H9 (cell line): Measurements from ENCODE around the gene SHPK. TPM values are rescaled to one million over a fixed set of nuclear protein-coding genes. Genes with fewer than 3 reads are reported as not detected.
A peak's percentile ranks its signal among the peaks of the same experiment; 100 is the strongest.

Source experiments
- DNase-seq: peaks from one replicate; pipeline ENCODE4 v3.0.0-alpha.2; 2017
- H2AFZ ChIP-seq: one replicate; pipeline ENCODE4 v1.6.1; 2013; ENCODE audit warnings: mild to moderate bottlenecking, low read length, control low read depth, moderate library complexity
- H2AK5ac ChIP-seq: 2 replicates; pipeline ENCODE4 v1.6.1; 2013; ENCODE audit warnings: low read length, control low read depth, mixed read lengths; ENCODE audit not compliant: insufficient read length
- H2BK120ac ChIP-seq: one replicate; pipeline ENCODE4 v1.6.1; 2013; ENCODE audit warnings: low read depth, mild to moderate bottlenecking, low read length, control low read depth, inconsistent platforms; ENCODE audit not compliant: poor library complexity, severe bottlenecking
- H2BK12ac ChIP-seq: 2 replicates; pipeline ENCODE4 v1.6.1; 2013; ENCODE audit warnings: low read length, control low read depth, mixed read lengths, low read depth; ENCODE audit not compliant: insufficient read length
- H2BK15ac ChIP-seq: 2 replicates; pipeline ENCODE4 v1.6.1; 2013; ENCODE audit warnings: low read depth, low read length, control low read depth
- H2BK20ac ChIP-seq: one replicate; pipeline ENCODE4 v1.6.1; 2013; ENCODE audit warnings: low read depth, mild to moderate bottlenecking, low read length, control low read depth, inconsistent platforms; ENCODE audit not compliant: poor library complexity, severe bottlenecking
- H2BK5ac ChIP-seq: 2 replicates; pipeline ENCODE4 v1.6.1; 2013; ENCODE audit warnings: low read length, control low read depth, mixed read lengths; ENCODE audit not compliant: insufficient read length
- H3K14ac ChIP-seq: 2 replicates; pipeline ENCODE4 v1.6.1; 2013; ENCODE audit warnings: low read length, control low read depth; ENCODE audit not compliant: insufficient read depth
- H3K18ac ChIP-seq: 2 replicates; pipeline ENCODE4 v1.6.1; 2013; ENCODE audit warnings: low read depth, mild to moderate bottlenecking, mixed read lengths, low read length, control low read depth; ENCODE audit not compliant: insufficient read length
- H3K23ac ChIP-seq: 2 replicates; pipeline ENCODE4 v1.6.1; 2013; ENCODE audit warnings: low read length, control low read depth, mixed read lengths, low read depth; ENCODE audit not compliant: insufficient read length
- H3K23me2 ChIP-seq: 2 replicates; pipeline ENCODE4 v1.6.1; 2013; ENCODE audit warnings: low read depth, mild to moderate bottlenecking, mixed read lengths, low read length, control low read depth; ENCODE audit not compliant: insufficient read length, poor library complexity, severe bottlenecking
- H3K27ac ChIP-seq: 2 replicates; pipeline ENCODE4 v1.5.1; 2013; ENCODE audit warnings: low read length, control low read depth, mixed read lengths, low read depth; ENCODE audit not compliant: insufficient read length
- H3K27me3 ChIP-seq: 2 replicates; pipeline ENCODE4 v1.6.1; 2013; ENCODE audit warnings: low read length, control low read depth, inconsistent platforms; ENCODE audit not compliant: insufficient read depth
- H3K4ac ChIP-seq: 2 replicates; pipeline ENCODE4 v1.6.1; 2013; ENCODE audit warnings: low read depth, mild to moderate bottlenecking, control low read depth, inconsistent platforms, low read length, moderate library complexity
- H3K4me1 ChIP-seq: 2 replicates; pipeline ENCODE4 v1.6.1; 2013; ENCODE audit warnings: low read length, control low read depth, inconsistent platforms; ENCODE audit not compliant: insufficient read depth
- H3K4me2 ChIP-seq: 2 replicates; pipeline ENCODE4 v1.6.1; 2013; ENCODE audit warnings: low read length, control low read depth, mixed read lengths; ENCODE audit not compliant: insufficient read length, insufficient read depth
- H3K56ac ChIP-seq: 2 replicates; pipeline ENCODE4 v1.6.1; 2013; ENCODE audit warnings: low read depth, mild to moderate bottlenecking, mixed read lengths, low read length, control low read depth; ENCODE audit not compliant: insufficient read length
- H3K79me1 ChIP-seq: 2 replicates; pipeline ENCODE4 v1.6.1; 2013; ENCODE audit warnings: low read depth, mild to moderate bottlenecking, moderate library complexity, low read length, control low read depth, inconsistent platforms; ENCODE audit not compliant: insufficient read depth, poor library complexity, severe bottlenecking
- H3K79me2 ChIP-seq: 2 replicates; pipeline ENCODE4 v1.6.1; 2013; ENCODE audit warnings: low read length, control low read depth, inconsistent platforms; ENCODE audit not compliant: insufficient read depth
- H3K9ac ChIP-seq: 2 replicates; pipeline ENCODE4 v1.6.1; 2013; ENCODE audit warnings: low read length, control low read depth, mixed read lengths; ENCODE audit not compliant: insufficient read length; ENCODE audit errors: extremely low read depth
- H3K9me3 ChIP-seq: one replicate; pipeline ENCODE4 v1.6.1; 2013; ENCODE audit warnings: low read depth, low read length, inconsistent platforms; ENCODE audit not compliant: control insufficient read depth
- H3T11ph ChIP-seq: one replicate; pipeline ENCODE4 v1.6.1; 2013; ENCODE audit warnings: mild to moderate bottlenecking, low read length, control low read depth, inconsistent platforms
- H4K20me1 ChIP-seq: one replicate; pipeline ENCODE4 v1.6.1; 2013; ENCODE audit not compliant: control insufficient read depth, insufficient read length, insufficient read depth
- H4K5ac ChIP-seq: 2 replicates; pipeline ENCODE4 v1.6.1; 2013; ENCODE audit warnings: low read depth, mild to moderate bottlenecking, mixed read lengths, low read length, control low read depth; ENCODE audit not compliant: insufficient read length
- H4K8ac ChIP-seq: replicated peaks from 2 replicates; pipeline ENCODE4 v1.6.1; 2013; ENCODE audit warnings: low read length, control low read depth, mixed read lengths, low read depth; ENCODE audit not compliant: insufficient read length
- H4K91ac ChIP-seq: 2 replicates; pipeline ENCODE4 v1.6.1; 2013; ENCODE audit warnings: low read depth, mild to moderate bottlenecking, moderate library complexity, mixed read lengths, low read length, control low read depth; ENCODE audit not compliant: insufficient read length
- H3K27ac Mint-ChIP-seq, 3 experiments: 2 replicates in 2 of 3; 3 replicates in 1 of 3; pipeline ENCODE4 v1.8.0; 2020 to 2021; ENCODE audit warnings: mixed read lengths in 3 of 3, mild to moderate bottlenecking in 1 of 3, moderate library complexity in 1 of 3
- H3K27me3 Mint-ChIP-seq: 2 replicates; pipeline ENCODE4 v1.8.0; 2021; ENCODE audit warnings: low read depth, mild to moderate bottlenecking, moderate library complexity, mixed read lengths
- H3K36me3 Mint-ChIP-seq, 3 experiments: 2 replicates in 2 of 3; 3 replicates in 1 of 3; pipeline ENCODE4 v1.8.0; 2020 to 2021; ENCODE audit warnings: low read depth in 3 of 3, mixed read lengths in 3 of 3; ENCODE audit not compliant: insufficient read depth in 1 of 3
- H3K4me1 Mint-ChIP-seq, 2 experiments: 2 replicates each; pipeline ENCODE4 v1.8.0; 2020; ENCODE audit warnings: mixed read lengths in 2 of 2
- H3K4me3 Mint-ChIP-seq, 2 experiments: 2 replicates in 1 of 2; 3 replicates in 1 of 2; pipeline ENCODE4 v1.8.0; 2020 to 2021; ENCODE audit warnings: mild to moderate bottlenecking in 2 of 2, mixed read lengths in 2 of 2, moderate library complexity in 1 of 2
- H3K9me3 Mint-ChIP-seq, 2 experiments: 2 replicates in 1 of 2; 3 replicates in 1 of 2; pipeline ENCODE4 v1.8.0; 2020; ENCODE audit warnings: mild to moderate bottlenecking in 2 of 2, mixed read lengths in 2 of 2, moderate library complexity in 1 of 2
- CTCF ChIP-seq: fragments of 200-600 bp; sonication (generic); conservative IDR thresholded peaks from 3 replicates; pipeline ENCODE4 v1.8.0; 2021; ENCODE audit warnings: antibody characterized with exemption, mild to moderate bottlenecking
- WGBS: extraction: QIAGEN DNeasy Blood & Tissue Kit; methylation state at CpG from one replicate; pipeline ENCODE4 v1.1.7; 2013; ENCODE audit warnings: missing lambda C conversion rate, low lambda C conversion rate, mixed read lengths; ENCODE audit not compliant: insufficient read length; ENCODE audit errors: extremely low coverage; 5-methylcytosine and 5-hydroxymethylcytosine counted together
- total RNA-seq: library from RNA; stranded (reverse); gene quantifications from 2 replicates; pipeline ENCODE4 v1.2.1, GENCODE V29; 2021

SHPK gene
- total RNA-seq, 1 experiment from 2014 or later: 27.0 TPM

DNA sequence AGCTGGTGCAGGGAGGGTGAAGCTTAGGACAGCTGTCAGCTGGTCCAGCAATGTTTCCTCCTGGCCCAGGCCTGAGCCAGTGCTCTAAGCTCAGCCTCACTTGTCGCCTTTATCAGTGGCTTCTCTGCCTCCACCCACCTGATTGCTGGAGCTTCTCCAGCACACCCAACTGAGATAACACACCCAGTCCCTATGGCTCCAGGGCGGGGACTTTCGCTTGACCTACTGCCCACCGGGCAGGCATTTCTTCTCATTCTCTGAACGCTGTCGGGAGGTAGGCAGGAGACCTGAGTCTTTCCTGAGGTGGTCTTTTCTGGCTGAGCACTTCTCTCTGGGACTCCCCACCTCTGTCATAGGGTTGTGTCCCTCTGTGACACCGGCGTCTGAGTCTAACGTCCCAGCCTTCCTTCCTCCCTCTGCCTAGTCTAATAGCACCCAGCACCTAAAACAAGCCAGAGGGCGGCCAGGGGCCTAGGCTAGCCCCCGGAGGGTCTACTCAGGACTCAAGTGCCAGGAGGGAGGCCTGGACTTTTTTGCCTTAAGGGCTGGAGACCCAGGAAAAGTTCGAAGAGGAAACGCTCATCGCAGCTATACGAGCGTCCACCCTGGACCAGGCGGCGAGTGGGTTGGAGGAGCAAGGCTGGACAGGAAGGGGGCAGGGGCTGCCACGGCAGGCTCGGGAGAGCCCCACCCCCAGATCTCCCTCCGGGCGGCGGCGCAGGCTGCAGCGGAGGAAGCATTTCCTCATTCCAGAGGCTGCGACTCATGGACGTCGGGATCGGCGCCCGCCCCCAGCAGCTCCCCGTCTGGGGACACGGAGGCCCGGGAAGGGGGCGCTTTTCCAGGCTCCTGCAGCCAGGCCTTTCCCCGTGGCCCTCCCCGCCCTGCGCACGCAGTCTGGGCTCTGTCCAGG lies 31.6 kb upstream of the SHPK start:
- no peaks in the 10 kb centered on the region for H4K20me1 ChIP-seq
- H3K4me2 ChIP-seq: peak overlapping the region; percentile 88
- peaks cover 4% of the 10 kb centered on the region for H3K79me1 ChIP-seq
- no peak overlapping the region for H2BK12ac ChIP-seq
- no peaks in the 10 kb centered on the region for H3K9me3 Mint-ChIP-seq
- H3K27me3 ChIP-seq: no peaks in the 10 kb centered on the region
- no peak overlapping the region for H4K8ac ChIP-seq
- no peaks in the 10 kb centered on the region for H3K9me3 ChIP-seq
- no peaks in the 10 kb centered on the region for H3K27me3 Mint-ChIP-seq
- H3K4me1 Mint-ChIP-seq: peaks cover 16 to 17% of the 10 kb centered on the region in 2 experiments
- no CpG with 5 or more reads among the region's 39 CpGs for WGBS
- no peak overlapping the region for H4K91ac ChIP-seq
- H2BK15ac ChIP-seq: no peak overlapping the region
- H2BK20ac ChIP-seq: no peak overlapping the region
- no peak overlapping the region for H2AFZ ChIP-seq
- no peak for TF ChIP-seq CTCF
- peak overlapping the region; percentile 77 for H3K14ac ChIP-seq
- H3K9ac ChIP-seq: peak overlapping the region; percentile 65
- H2BK120ac ChIP-seq: no peak overlapping the region
- H3K36me3 Mint-ChIP-seq: peaks cover 10 to 29% (median 19%) of the 10 kb centered on the region in 3 experiments; a peak in 6 of 7 replicates
- peak overlapping the region; percentile 84 for H3K18ac ChIP-seq
- H3K27ac ChIP-seq: no peak overlapping the region
- peak; percentile 80 for DNase-seq
- H3T11ph ChIP-seq: no peak overlapping the region
- peaks cover 3% of the 10 kb centered on the region; the same call in 1 of the 2 replicates for H3K4me1 ChIP-seq
- no peak overlapping the region for H4K5ac ChIP-seq
- H3K27ac Mint-ChIP-seq: peak overlapping the region in 1 of 3 experiments; percentile 91; a peak in 3 of 7 replicates
- no peak overlapping the region for H3K4ac ChIP-seq
- H2AK5ac ChIP-seq: no peak overlapping the region
- H3K23ac ChIP-seq: no peak overlapping the region
- H3K79me2 ChIP-seq: peaks cover 7% of the 10 kb centered on the region; the same call in 1 of the 2 replicates
- H3K4me3 Mint-ChIP-seq: peak overlapping the region; percentile 98
- peaks cover 9% of the 10 kb centered on the region for H3K23me2 ChIP-seq
- no peak overlapping the region for H2BK5ac ChIP-seq
- H3K56ac ChIP-seq: no peak overlapping the region
